GM23338 (cell line): ENCODE measurements around the gene CTNNA3. TPM values are rescaled to one million over a fixed set of nuclear protein-coding genes. Genes with fewer than 3 reads are reported as not detected.

Source experiments
- ATAC-seq: fragments of 200-7000 bp; cut with Tn5 transposase; 3 replicates; pipeline ENCODE4 v1.9.1; 2020
- DNase-seq: peaks from one replicate; pipeline ENCODE4 v3.0.0-alpha.2; 2015; ENCODE audit warnings: low spot score
- H2AFZ ChIP-seq: fragments of 200-600 bp; sonication (generic); 2 replicates; pipeline ENCODE4 v1.8.0; 2016; ENCODE audit warnings: antibody characterized with exemption, mild to moderate bottlenecking, moderate library complexity
- H3F3A ChIP-seq: fragments of 200-600 bp; sonication (generic); replicated peaks from 2 replicates; pipeline ENCODE4 v1.8.0; 2017; ENCODE audit warnings: antibody characterized with exemption, mixed run types, low read depth
- H3K27ac ChIP-seq: fragments of 200-600 bp; sonication (generic); 2 replicates; pipeline ENCODE4 v1.6.1; 2016; ENCODE audit warnings: low read depth
- H3K27me3 ChIP-seq: fragments of 200-600 bp; sonication (generic); 2 replicates; pipeline ENCODE4 v1.8.0; 2016; ENCODE audit warnings: mild to moderate bottlenecking, mixed run types, moderate library complexity; ENCODE audit not compliant: insufficient read depth
- H3K36me3 ChIP-seq: fragments of 200-600 bp; sonication (generic); 2 replicates; pipeline ENCODE4 v1.8.0; 2016; ENCODE audit warnings: mild to moderate bottlenecking; ENCODE audit not compliant: insufficient read depth
- H3K4me1 ChIP-seq: fragments of 200-600 bp; sonication (generic); 2 replicates; pipeline ENCODE4 v1.8.0; 2016; ENCODE audit warnings: mild to moderate bottlenecking, moderate library complexity; ENCODE audit not compliant: insufficient read depth
- H3K4me2 ChIP-seq: fragments of 200-600 bp; sonication (generic); 2 replicates; pipeline ENCODE4 v1.7.1; 2017; ENCODE audit warnings: mixed run types
- H3K4me3 ChIP-seq: fragments of 200-600 bp; sonication (generic); 2 replicates; pipeline ENCODE4 v1.6.1; 2016; ENCODE audit warnings: mixed run types
- H3K79me2 ChIP-seq: fragments of 200-600 bp; sonication (generic); replicated peaks from 2 replicates; pipeline ENCODE4 v1.8.0; 2017; ENCODE audit warnings: mild to moderate bottlenecking; ENCODE audit not compliant: insufficient read depth
- H3K9me2 ChIP-seq: fragments of 200-600 bp; sonication (generic); 2 replicates; pipeline ENCODE4 v1.8.0; 2017; ENCODE audit not compliant: insufficient read depth
- H4K20me1 ChIP-seq: fragments of 200-600 bp; sonication (generic); replicated peaks from 2 replicates; pipeline ENCODE4 v1.8.0; 2017; ENCODE audit warnings: mild to moderate bottlenecking; ENCODE audit not compliant: insufficient read depth
- H3K27ac Mint-ChIP-seq: 2 replicates; pipeline ENCODE4 v1.8.0; 2020; ENCODE audit warnings: inconsistent platforms, mild to moderate bottlenecking, moderate library complexity, mixed read lengths
- H3K27me3 Mint-ChIP-seq: 3 replicates; pipeline ENCODE4 v1.8.0; 2022; ENCODE audit warnings: low read depth, mild to moderate bottlenecking, moderate library complexity, mixed read lengths, inconsistent platforms; ENCODE audit not compliant: insufficient read depth, poor library complexity
- H3K36me3 Mint-ChIP-seq: 3 replicates; pipeline ENCODE4 v1.8.0; 2021; ENCODE audit warnings: low read depth, mild to moderate bottlenecking, inconsistent platforms, moderate library complexity, mixed read lengths
- H3K4me1 Mint-ChIP-seq: 3 replicates; pipeline ENCODE4 v1.8.0; 2020; ENCODE audit warnings: mild to moderate bottlenecking, inconsistent platforms, mixed read lengths
- H3K4me3 Mint-ChIP-seq: 3 replicates; pipeline ENCODE4 v1.8.0; 2021; ENCODE audit warnings: moderate library complexity, mild to moderate bottlenecking, inconsistent platforms, mixed read lengths
- H3K9me3 Mint-ChIP-seq: 3 replicates; pipeline ENCODE4 v1.8.0; 2020; ENCODE audit warnings: moderate library complexity, mild to moderate bottlenecking, inconsistent platforms, mixed read lengths
- CREB1 ChIP-seq: fragments of 250-450 bp; sonication (Bioruptor Pico); IDR thresholded peaks from 2 replicates; pipeline ENCODE4 v1.5.0; 2020; ENCODE audit warnings: low read depth, mild to moderate bottlenecking, moderate library complexity
- EZH2phosphoT487 ChIP-seq: fragments of 200-600 bp; sonication (generic); IDR thresholded peaks from one replicate; pipeline ENCODE4 v1.8.1; 2018; ENCODE audit warnings: antibody characterized with exemption; ENCODE audit not compliant: unreplicated experiment
- JUNB ChIP-seq: IDR thresholded peaks from one replicate; pipeline ENCODE4 v1.6.1; 2016; ENCODE audit warnings: antibody characterized with exemption; ENCODE audit not compliant: unreplicated experiment
- NANOG ChIP-seq: IDR thresholded peaks from 2 replicates; pipeline ENCODE4 v1.6.1; 2016; ENCODE audit warnings: antibody characterized with exemption, borderline replicate concordance
- ZNF114 ChIP-seq: fragments of 250-450 bp; sonication (Bioruptor Pico); IDR thresholded peaks from 2 replicates; pipeline ENCODE4 v1.5.0; 2020; ENCODE audit warnings: mild to moderate bottlenecking, moderate library complexity
- polyA plus RNA-seq: library from polyadenylated mRNA; unstranded; fragments of >200 nt; fragmentation: Nextera tagmentation; extraction: Ambion mirVana; gene quantifications from 2 replicates; pipeline ENCODE4 v1.2.1, GENCODE V29; 2016
- total RNA-seq: library from RNA; depleted of rRNA; stranded (reverse); fragments of >200 nt; shearing (Covaris generic); gene quantifications from 2 replicates; pipeline ENCODE4 v1.2.3, GENCODE V29; 2014
- TF ChIP-seq, protein P1 (sequence below): fragments of 250-450 bp; sonication (Bioruptor Pico); IDR thresholded peaks from 2 replicates; pipeline ENCODE4 v1.5.0; 2020; ENCODE audit warnings: mild to moderate bottlenecking, moderate library complexity
- TF ChIP-seq, protein P2 (sequence below): IDR thresholded peaks from one replicate; pipeline ENCODE4 v1.6.1; 2018; ENCODE audit warnings: antibody characterized with exemption; ENCODE audit not compliant: unreplicated experiment
- TF ChIP-seq, protein P3 (sequence below): IDR thresholded peaks from 2 replicates; pipeline ENCODE4 v1.6.1; 2016; ENCODE audit warnings: antibody characterized with exemption

The CTNNA3 gene
- total and polyA plus RNA-seq, 2 experiments from 2014 or later = 0.71 to 3.3 TPM

DNA sequence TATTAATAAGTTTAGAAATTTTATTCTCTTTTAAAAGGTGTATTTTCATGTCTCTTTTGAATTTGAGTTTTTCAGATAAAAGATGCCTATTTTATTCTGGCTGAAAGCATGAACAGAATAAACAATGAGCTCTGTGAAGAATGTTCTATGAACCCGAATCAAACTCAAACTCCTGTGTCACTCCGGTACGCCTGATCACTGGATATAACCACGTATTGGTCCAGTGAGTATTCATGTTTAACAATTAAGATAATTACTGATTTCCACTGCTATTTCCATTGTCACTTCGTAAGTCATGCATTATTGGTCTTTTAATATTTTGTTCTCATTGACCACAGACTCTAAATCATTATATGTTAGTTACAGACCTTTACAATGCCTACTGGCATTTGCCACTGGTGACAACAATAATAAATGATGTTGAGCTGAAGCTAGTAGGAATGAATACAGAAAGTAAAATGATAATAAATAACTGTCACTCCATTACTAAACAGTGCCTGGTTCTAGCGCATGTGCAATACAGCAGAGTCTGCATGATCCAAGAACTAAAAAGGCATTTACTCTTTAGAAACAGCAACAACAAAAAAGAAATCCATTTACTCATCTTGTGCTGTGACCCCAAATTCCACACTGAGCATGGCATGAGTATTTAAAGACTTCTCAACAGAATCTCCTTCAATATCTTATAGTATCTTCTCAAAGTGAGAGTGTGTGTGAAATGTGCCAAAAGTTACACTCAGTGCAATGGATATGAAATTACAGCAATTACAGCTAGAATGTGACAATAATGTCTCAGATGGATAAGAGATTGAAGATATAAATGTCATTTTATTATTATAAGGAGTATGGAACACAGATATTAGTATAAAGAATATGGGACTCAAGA lies 1597.2 kb downstream of the CTNNA3 start:
- H3K4me3 Mint-ChIP-seq = no peak overlapping the region
- DNase-seq = no peak

DNA sequence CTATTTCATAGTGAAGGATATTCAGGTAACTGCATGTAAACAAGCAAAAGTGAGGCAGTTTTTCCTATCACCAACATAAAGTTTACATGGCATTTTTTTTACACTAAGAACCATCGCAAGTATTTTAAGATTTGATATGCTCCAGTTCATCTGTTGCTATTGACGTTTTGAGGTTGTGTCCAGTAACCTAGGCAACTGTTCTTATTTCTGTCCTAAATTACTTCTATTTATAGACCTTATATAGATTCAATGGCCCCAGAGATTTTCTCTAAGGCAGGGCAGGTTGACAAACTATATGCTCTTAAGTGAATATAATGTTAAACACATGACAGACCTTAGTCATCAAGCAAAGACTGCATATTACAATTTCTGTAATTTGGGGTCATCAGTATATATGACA lies 1600.4 kb downstream of the CTNNA3 start:
- H3K4me2 ChIP-seq = no peak overlapping the region
- no peak overlapping the region for H2AFZ ChIP-seq
- H3K27me3 Mint-ChIP-seq = no peaks in the 10 kb centered on the region
- no peak overlapping the region for H3K27ac Mint-ChIP-seq
- H3K36me3 Mint-ChIP-seq = no peaks in the 10 kb centered on the region
- H3K36me3 ChIP-seq = no peaks in the 10 kb centered on the region
- DNase-seq = no peak
- H3K9me3 Mint-ChIP-seq = no peaks in the 10 kb centered on the region
- H3F3A ChIP-seq = no peaks in the 10 kb centered on the region
- no peaks in the 10 kb centered on the region for H3K79me2 ChIP-seq
- ATAC-seq = no peak
- H3K4me3 ChIP-seq = no peak overlapping the region
- H4K20me1 ChIP-seq = no peaks in the 10 kb centered on the region
- no peaks in the 10 kb centered on the region for H3K4me1 ChIP-seq
- H3K27ac ChIP-seq = no peak overlapping the region
- no peaks in the 10 kb centered on the region for H3K27me3 ChIP-seq
- no peak overlapping the region for H3K4me3 Mint-ChIP-seq
- H3K4me1 Mint-ChIP-seq = no peaks in the 10 kb centered on the region
- no peaks in the 10 kb centered on the region for H3K9me2 ChIP-seq
- TF ChIP-seq, protein P1, sequence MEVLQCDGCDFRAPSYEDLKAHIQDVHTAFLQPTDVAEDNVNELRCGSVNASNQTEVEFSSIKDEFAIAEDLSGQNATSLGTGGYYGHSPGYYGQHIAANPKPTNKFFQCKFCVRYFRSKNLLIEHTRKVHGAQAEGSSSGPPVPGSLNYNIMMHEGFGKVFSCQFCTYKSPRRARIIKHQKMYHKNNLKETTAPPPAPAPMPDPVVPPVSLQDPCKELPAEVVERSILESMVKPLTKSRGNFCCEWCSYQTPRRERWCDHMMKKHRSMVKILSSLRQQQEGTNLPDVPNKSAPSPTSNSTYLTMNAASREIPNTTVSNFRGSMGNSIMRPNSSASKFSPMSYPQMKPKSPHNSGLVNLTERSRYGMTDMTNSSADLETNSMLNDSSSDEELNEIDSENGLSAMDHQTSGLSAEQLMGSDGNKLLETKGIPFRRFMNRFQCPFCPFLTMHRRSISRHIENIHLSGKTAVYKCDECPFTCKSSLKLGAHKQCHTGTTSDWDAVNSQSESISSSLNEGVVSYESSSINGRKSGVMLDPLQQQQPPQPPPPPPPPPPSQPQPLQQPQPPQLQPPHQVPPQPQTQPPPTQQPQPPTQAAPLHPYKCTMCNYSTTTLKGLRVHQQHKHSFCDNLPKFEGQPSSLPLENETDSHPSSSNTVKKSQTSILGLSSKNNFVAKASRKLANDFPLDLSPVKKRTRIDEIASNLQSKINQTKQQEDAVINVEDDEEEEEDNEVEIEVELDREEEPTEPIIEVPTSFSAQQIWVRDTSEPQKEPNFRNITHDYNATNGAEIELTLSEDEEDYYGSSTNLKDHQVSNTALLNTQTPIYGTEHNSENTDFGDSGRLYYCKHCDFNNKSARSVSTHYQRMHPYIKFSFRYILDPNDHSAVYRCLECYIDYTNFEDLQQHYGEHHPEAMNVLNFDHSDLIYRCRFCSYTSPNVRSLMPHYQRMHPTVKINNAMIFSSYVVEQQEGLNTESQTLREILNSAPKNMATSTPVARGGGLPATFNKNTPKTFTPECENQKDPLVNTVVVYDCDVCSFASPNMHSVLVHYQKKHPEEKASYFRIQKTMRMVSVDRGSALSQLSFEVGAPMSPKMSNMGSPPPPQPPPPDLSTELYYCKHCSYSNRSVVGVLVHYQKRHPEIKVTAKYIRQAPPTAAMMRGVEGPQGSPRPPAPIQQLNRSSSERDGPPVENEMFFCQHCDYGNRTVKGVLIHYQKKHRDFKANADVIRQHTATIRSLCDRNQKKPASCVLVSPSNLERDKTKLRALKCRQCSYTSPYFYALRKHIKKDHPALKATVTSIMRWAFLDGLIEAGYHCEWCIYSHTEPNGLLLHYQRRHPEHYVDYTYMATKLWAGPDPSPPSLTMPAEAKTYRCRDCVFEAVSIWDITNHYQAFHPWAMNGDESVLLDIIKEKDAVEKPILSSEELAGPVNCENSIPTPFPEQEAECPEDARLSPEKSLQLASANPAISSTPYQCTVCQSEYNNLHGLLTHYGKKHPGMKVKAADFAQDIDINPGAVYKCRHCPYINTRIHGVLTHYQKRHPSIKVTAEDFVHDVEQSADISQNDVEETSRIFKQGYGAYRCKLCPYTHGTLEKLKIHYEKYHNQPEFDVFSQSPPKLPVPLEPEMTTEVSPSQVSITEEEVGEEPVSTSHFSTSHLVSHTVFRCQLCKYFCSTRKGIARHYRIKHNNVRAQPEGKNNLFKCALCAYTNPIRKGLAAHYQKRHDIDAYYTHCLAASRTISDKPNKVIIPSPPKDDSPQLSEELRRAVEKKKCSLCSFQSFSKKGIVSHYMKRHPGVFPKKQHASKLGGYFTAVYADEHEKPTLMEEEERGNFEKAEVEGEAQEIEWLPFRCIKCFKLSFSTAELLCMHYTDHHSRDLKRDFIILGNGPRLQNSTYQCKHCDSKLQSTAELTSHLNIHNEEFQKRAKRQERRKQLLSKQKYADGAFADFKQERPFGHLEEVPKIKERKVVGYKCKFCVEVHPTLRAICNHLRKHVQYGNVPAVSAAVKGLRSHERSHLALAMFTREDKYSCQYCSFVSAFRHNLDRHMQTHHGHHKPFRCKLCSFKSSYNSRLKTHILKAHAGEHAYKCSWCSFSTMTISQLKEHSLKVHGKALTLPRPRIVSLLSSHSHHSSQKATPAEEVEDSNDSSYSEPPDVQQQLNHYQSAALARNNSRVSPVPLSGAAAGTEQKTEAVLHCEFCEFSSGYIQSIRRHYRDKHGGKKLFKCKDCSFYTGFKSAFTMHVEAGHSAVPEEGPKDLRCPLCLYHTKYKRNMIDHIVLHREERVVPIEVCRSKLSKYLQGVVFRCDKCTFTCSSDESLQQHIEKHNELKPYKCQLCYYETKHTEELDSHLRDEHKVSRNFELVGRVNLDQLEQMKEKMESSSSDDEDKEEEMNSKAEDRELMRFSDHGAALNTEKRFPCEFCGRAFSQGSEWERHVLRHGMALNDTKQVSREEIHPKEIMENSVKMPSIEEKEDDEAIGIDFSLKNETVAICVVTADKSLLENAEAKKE (CRISPR knock-in tag) = no peak
- no peak for TF ChIP-seq EZH2phosphoT487
- no peak for TF ChIP-seq JUNB
- TF ChIP-seq CREB1 (CRISPR knock-in tag) = no peak
- TF ChIP-seq ZNF114 (CRISPR knock-in tag) = no peak
- TF ChIP-seq, protein P2, sequence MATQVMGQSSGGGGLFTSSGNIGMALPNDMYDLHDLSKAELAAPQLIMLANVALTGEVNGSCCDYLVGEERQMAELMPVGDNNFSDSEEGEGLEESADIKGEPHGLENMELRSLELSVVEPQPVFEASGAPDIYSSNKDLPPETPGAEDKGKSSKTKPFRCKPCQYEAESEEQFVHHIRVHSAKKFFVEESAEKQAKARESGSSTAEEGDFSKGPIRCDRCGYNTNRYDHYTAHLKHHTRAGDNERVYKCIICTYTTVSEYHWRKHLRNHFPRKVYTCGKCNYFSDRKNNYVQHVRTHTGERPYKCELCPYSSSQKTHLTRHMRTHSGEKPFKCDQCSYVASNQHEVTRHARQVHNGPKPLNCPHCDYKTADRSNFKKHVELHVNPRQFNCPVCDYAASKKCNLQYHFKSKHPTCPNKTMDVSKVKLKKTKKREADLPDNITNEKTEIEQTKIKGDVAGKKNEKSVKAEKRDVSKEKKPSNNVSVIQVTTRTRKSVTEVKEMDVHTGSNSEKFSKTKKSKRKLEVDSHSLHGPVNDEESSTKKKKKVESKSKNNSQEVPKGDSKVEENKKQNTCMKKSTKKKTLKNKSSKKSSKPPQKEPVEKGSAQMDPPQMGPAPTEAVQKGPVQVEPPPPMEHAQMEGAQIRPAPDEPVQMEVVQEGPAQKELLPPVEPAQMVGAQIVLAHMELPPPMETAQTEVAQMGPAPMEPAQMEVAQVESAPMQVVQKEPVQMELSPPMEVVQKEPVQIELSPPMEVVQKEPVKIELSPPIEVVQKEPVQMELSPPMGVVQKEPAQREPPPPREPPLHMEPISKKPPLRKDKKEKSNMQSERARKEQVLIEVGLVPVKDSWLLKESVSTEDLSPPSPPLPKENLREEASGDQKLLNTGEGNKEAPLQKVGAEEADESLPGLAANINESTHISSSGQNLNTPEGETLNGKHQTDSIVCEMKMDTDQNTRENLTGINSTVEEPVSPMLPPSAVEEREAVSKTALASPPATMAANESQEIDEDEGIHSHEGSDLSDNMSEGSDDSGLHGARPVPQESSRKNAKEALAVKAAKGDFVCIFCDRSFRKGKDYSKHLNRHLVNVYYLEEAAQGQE = no peak
- TF ChIP-seq, protein P3, sequence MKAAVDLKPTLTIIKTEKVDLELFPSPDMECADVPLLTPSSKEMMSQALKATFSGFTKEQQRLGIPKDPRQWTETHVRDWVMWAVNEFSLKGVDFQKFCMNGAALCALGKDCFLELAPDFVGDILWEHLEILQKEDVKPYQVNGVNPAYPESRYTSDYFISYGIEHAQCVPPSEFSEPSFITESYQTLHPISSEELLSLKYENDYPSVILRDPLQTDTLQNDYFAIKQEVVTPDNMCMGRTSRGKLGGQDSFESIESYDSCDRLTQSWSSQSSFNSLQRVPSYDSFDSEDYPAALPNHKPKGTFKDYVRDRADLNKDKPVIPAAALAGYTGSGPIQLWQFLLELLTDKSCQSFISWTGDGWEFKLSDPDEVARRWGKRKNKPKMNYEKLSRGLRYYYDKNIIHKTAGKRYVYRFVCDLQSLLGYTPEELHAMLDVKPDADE = no peak

More for the DNA sequence above, 1597.2 kb downstream of the CTNNA3 start:
- Histone ChIP-seq H3K79me2 (no peaks in the 10 kb centered on the region), H2AFZ (no peak overlapping the region), H4K20me1 (no peaks in the 10 kb centered on the region), H3K27ac (no peak overlapping the region), H3K27me3 (no peaks in the 10 kb centered on the region), H3F3A (no peaks in the 10 kb centered on the region), H3K9me2 (no peaks in the 10 kb centered on the region), H3K4me2 (no peak overlapping the region), H3K36me3 (no peaks in the 10 kb centered on the region), H3K4me3 (no peak overlapping the region), H3K4me1 (no peaks in the 10 kb centered on the region)
- TF ChIP-seq NANOG = no peak
- TF ChIP-seq, protein P3 = no peak
- Mint-ChIP-seq H3K27me3 (no peaks in the 10 kb centered on the region), H3K36me3 (no peaks in the 10 kb centered on the region), H3K9me3 (no peaks in the 10 kb centered on the region), H3K27ac (no peak overlapping the region), H3K4me1 (no peaks in the 10 kb centered on the region)
- ATAC-seq = no peak
